Activated CD8-positive, alpha-beta T cell treated with anti-CD3 and anti-CD28 coated beads, Interleukin-2, amount 10 ng/mL, durations not matched to agents 7 days and 5 days (primary cell): Measurements from ENCODE around the gene IL11RA. TPM values are rescaled to one million over a fixed set of nuclear protein-coding genes. Genes with fewer than 3 reads are reported as not detected.

ENCODE experiments used
- ATAC-seq: fragments of 150-1000 bp; cut with Tn5 transposase; one replicate; pipeline ENCODE4 v1.10.0; 2021; ENCODE audit warnings: moderate library complexity
- CTCF ChIA-PET: fragments of 350-600 bp; sonication (Branson Sonifier 250); formaldehyde crosslinking; loops from one replicate; lab custom pipeline; 2021; ENCODE audit warnings: antibody characterized with exemption; lab: Charles Lee
- POLR2A ChIA-PET: fragments of 350-600 bp; sonication (Branson Sonifier 250); formaldehyde crosslinking; loops from one replicate; lab custom pipeline; 2021; ENCODE audit warnings: antibody characterized with exemption; lab: Charles Lee
- DNase-seq: peaks from one replicate; pipeline ENCODE4 v3.0.0-alpha.2; 2020
- H3K27ac Mint-ChIP-seq: one replicate; pipeline ENCODE4 v1.8.0; 2021; ENCODE audit warnings: mild to moderate bottlenecking, mixed read lengths
- H3K27me3 Mint-ChIP-seq: one replicate; pipeline ENCODE4 v1.8.0; 2021; ENCODE audit warnings: low read depth, mixed read lengths
- H3K36me3 Mint-ChIP-seq: one replicate; pipeline ENCODE4 v1.8.0; 2021; ENCODE audit warnings: low read depth, mixed read lengths
- H3K4me1 Mint-ChIP-seq: one replicate; pipeline ENCODE4 v1.8.0; 2021; ENCODE audit warnings: low read depth, mixed read lengths
- H3K4me3 Mint-ChIP-seq: one replicate; pipeline ENCODE4 v1.8.0; 2021; ENCODE audit warnings: mild to moderate bottlenecking, mixed read lengths
- H3K9me3 Mint-ChIP-seq: one replicate; pipeline ENCODE4 v1.8.0; 2022; ENCODE audit warnings: mixed read lengths; ENCODE audit not compliant: insufficient read depth
- total RNA-seq, 2 experiments: library from RNA; stranded (reverse); gene quantifications; one replicate each; pipeline ENCODE4 v1.2.3, GENCODE V29; 2021

Gene IL11RA
- total RNA-seq, 2 experiments from 2014 or later: 33.0 to 38.8 TPM

- ChIA-PET CTCF (no interaction called here), POLR2A (no interaction called here)
- no peak overlapping the region for H3K4me3 Mint-ChIP-seq
- H3K4me1 Mint-ChIP-seq: peaks cover under 1% of the 10 kb centered on the region
- DNase-seq: no peak
- H3K9me3 Mint-ChIP-seq: no peaks in the 10 kb centered on the region
- no peak for ATAC-seq
- H3K27me3 Mint-ChIP-seq: peaks cover 2% of the 10 kb centered on the region
- H3K36me3 Mint-ChIP-seq: no peaks in the 10 kb centered on the region
- no peak overlapping the region for H3K27ac Mint-ChIP-seq
Measured at GRCh38 chr9:34707130-34707529, 55.1 kb downstream of the IL11RA start.

- H3K4me1 Mint-ChIP-seq: no peaks in the 10 kb centered on the region
- no peaks in the 10 kb centered on the region for H3K36me3 Mint-ChIP-seq
- ChIA-PET CTCF (no interaction called here), POLR2A (no interaction called here)
- H3K27ac Mint-ChIP-seq: no peak overlapping the region
- H3K27me3 Mint-ChIP-seq: peaks cover 14% of the 10 kb centered on the region
- ATAC-seq (no peak), DNase-seq (no peak)
- H3K9me3 Mint-ChIP-seq: no peaks in the 10 kb centered on the region
- H3K4me3 Mint-ChIP-seq: no peak overlapping the region
Measured at GRCh38 chr9:34709196-34709978, 57.4 kb downstream of the IL11RA start.

- CTCF ChIA-PET: no interaction called here
- DNase-seq: no peak
- H3K4me3 Mint-ChIP-seq: no peak within 1 kb of the TSS
- no peaks in the 10 kb centered on the region for H3K36me3 Mint-ChIP-seq
- H3K27ac Mint-ChIP-seq: no peak within 1 kb of the TSS
- no peaks in the 10 kb centered on the region for H3K4me1 Mint-ChIP-seq
- H3K27me3 Mint-ChIP-seq: peaks cover 14% of the 10 kb centered on the region
- no peaks in the 10 kb centered on the region for H3K9me3 Mint-ChIP-seq
- ATAC-seq: no peak
- POLR2A ChIA-PET: no interaction called here
Measured at GRCh38 chr9:34710023-34710422, 58.0 kb downstream of the IL11RA start, which contains the start of gene CCL21. TSS of gene CCL21 (minus strand) at chr9:34710136. CDS start at chr9:34710066, 70 bp downstream.

Other genes starting within 250 kb of the IL11RA start
- 1 to 10 TPM; 7.5 to 8.3 TPM for gene FAM219A, start 193.6 kb upstream of the IL11RA start, total RNA-seq
- gene DNAI1, start 193.4 kb upstream of the IL11RA start, total RNA-seq: not detected
- gene ENHO, start 129.2 kb upstream of the IL11RA start, total RNA-seq: not detected
- gene CNTFR, start 62.5 kb upstream of the IL11RA start, total RNA-seq: not detected
- gene RPP25L, start 40.1 kb upstream of the IL11RA start, total RNA-seq: 10 to 100 TPM; 23.2 to 26.4 TPM
- gene DCTN3, start 31.7 kb upstream of the IL11RA start, total RNA-seq: 100 to 1,000 TPM; 134 to 140 TPM
- under 1 TPM in 1 of 2 experiments, not detected in 1; 0.34 TPM for gene ARID3C, start 23.1 kb upstream of the IL11RA start, total RNA-seq
- gene SIGMAR1, start 14.4 kb upstream of the IL11RA start, total RNA-seq: 10 to 100 TPM; 66.7 to 66.9 TPM
- 10 to 100 TPM; 79.1 to 83.9 TPM for gene GALT, start 5.5 kb upstream of the IL11RA start, total RNA-seq
- gene CCL27, start 10.5 kb downstream of the IL11RA start, total RNA-seq: not detected
- not detected for gene CCL19, start 39.1 kb downstream of the IL11RA start, total RNA-seq
- not detected for gene CCL21, start 58.0 kb downstream of the IL11RA start, total RNA-seq